Medulla oblongata (tissue), 1 donor: ENCODE measurements around the gene GOT2.
A peak's percentile ranks its signal among the peaks of the same experiment; 100 is the strongest.
"Not testable (repeated sequence)": the region's sequence is repeated elsewhere in the genome, so short reads cannot be mapped to it uniquely, and the experiment has no call there.

Experiments used
- DNase-seq: peaks from one replicate; pipeline ENCODE4 v3.0.0-alpha.2; 2015; ENCODE audit errors: extremely low spot score

GOT2 gene

GRCh38 chr16:58733671-58734458, at the start of gene GOT2:
Gene GOT2, minus strand, starts transcription at chr16:58734316. Its CDS starts 88 bp downstream, at chr16:58734228.
- peak; percentile 80 for DNase-seq

DNA sequence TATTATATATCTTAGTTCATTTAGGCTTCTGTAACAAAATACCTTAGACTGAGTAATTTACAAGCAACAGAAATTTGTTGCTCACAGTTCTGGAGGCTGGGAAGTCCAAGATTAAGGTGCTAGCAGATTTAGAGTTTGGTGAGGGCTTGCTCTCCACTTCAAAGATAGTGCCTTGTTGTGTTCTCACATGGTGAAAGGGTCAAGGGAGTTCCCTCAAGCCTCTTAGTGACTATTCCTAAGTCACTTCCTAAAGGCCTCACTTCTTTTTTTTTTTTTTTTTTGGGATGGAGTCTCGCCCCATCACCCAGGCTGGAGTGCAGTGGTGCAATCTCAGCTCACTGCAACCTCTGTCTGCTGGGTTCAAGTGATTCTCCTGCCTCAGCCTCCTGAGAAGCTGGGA, 45.2 kb upstream of the GOT2 start:
- not testable (repeated sequence) for DNase-seq

GRCh38 chr16:58773870-58774269, 39.8 kb upstream of the GOT2 start:
- no peak for DNase-seq

DNA sequence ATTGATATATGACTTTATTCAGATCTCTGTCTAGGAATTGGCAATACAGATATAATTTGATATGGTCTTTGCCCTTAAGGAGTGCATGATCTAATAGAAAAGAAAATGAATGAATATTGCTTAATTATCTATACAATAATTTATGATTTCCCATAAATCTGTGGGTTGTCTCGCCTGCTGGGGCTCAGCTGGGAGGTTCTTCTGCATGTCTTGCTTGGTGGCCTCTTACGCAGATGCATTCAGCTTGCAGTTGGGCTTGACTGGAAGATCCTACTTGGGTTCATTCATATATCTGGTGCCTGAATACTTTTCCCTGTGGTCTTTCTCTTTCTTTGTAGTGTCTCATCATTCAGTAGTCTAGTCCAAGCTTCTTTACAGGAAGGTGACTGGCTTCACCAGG, 34.0 kb upstream of the GOT2 start:
- no peak for DNase-seq

DNA sequence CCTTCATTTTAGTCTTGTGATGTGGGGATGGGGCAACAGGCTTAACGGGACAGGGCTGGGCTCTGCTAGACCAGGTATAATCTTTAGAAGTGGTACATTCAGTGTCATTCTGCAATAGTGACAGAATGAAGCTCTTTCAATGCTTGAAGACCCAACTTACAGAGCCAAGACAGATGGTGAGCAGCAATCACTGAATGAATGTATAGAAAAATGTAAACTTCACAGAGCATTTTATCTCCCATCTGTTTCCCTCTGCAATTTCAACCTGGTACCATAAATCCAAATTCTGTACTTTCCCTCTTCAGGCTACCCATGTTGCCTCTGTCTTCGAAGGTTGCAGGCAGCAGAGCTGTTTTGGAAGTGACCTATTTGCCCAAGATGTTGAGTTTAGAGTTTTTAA, 33.5 kb upstream of the GOT2 start:
- no peak for DNase-seq

DNA sequence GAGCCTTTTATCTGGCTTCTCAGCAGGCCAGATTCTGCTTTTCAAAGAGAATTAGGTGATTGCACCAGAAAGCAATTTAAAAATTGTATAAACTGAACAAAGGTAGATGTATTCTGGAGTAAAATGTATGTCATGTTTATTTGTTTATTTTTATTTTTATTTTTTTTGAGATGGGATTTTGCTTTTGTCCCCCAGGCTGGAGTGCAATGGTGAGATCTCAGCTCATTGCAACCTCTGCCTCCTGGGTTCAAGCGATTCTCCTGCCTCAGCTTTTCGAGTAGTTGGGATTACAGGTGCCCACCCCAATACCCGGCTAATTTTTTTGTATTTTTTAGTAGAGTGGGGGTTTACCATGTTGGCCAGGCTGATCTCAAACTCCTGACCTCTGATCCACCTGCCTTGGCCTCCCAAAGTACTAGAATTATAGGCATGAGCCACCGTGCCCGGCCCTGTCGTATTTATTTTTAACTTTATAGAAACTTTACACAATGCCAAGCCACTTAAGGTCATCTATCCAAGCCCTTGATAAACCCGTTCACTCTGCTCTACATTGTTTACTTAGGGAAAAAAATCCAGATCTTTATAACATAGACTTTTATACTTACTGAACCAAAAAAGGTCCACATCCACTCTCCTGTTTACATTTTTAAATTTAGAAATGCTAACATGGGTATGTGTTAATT, 22.7 kb upstream of the GOT2 start:
- DNase-seq, result no peak

- DNase-seq, result peak; percentile 88
Measured at GRCh38 chr16:58755989-58756649, 22.0 kb upstream of the GOT2 start.

DNA sequence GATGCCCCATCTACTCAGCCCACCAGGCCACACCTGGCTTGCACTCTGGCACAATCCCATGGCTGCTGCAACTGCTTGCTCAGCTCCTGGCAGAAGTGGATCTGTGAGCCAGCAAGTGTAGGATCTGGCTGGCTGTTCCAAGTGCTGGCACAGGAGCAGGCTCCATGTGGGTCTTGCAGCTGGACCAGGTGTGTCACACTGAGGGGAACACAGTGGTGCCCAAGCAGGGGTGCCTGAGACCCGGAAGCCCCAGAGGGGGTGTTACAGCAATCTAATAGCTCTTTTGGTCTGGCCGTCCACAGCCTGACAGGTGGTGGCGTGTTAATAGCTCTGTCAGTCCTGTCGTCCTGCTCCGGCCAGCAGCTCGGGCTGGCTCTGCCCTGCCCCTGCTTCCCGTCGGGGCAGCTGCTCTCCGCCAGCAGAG, 19.6 kb upstream of the GOT2 start:
- no peak for DNase-seq

GRCh38 chr16:58744497-58744896, 10.4 kb upstream of the GOT2 start:
- no peak for DNase-seq

DNA sequence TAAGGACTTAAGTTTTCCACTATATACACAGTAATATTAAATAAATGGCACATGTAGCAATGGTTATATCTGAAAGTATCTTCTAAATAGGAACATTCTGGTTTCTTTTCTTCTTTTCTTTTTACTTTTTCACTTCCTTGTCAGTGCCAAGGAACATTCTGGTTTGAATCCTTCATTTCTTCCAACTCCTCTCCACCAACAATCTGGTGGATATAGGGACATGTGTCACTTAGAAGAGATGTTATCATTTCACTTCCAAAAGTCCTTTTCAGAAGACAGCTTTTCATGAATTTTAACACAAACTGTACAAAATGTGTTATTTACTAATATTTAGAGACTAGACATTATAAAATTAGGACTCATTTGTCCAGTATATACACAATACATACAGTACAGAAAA, 7.9 kb upstream of the GOT2 start:
- no peak for DNase-seq

- no peak for DNase-seq
Measured at GRCh38 chr16:58741166-58741565, 7.0 kb upstream of the GOT2 start.

DNA sequence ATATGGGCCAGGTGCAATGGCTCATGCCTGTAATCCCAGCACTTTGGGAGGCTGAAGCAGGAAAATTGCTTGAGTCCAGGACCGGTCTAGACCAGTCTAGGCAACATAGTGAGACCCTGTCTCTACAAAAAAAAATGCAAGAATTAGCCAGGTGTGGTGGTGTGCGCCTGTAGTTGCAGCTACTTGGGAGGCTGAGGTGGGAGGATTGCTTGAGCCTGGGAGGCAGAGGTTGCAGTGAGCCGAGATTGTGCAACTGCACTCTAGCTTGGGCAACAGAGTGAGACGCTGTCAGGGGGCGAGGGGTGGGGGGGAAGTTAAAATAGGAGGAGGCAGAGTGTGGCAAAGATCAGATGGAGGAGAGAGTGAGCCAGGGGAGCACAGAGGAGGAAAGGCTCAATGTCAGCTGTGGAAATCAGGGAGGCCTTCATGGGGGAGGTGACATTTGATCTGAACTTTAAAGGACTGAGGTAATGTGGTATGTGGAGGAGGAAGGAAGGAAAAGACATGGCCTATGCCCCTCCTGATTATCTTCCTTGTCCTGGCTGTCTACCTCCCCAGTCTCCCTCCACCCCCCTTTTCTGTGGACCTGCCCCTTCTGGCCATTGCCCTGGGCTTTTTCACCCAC, 4.7 kb upstream of the GOT2 start:
- DNase-seq, result no peak

DNA sequence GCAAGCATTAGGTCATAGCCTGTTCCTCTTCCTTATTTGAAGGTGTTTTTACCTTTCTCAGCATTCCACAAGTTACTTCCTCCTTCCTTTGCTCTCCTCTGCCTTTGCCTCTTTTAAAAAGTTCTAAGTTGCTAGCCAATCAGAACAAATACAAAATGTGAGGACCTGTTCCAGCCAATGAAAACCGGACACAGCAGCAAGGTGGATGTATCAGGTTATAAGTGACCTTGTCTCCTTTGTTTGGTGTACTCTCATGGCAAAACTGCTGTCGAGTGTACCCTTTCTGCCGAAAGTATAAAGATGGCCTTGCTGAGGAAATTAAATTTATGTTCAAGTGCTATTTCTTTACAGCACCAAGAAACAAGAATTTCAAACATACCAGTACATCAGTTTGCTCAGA, 2.2 kb upstream of the GOT2 start:
- DNase-seq, result not testable (repeated sequence)

DNA sequence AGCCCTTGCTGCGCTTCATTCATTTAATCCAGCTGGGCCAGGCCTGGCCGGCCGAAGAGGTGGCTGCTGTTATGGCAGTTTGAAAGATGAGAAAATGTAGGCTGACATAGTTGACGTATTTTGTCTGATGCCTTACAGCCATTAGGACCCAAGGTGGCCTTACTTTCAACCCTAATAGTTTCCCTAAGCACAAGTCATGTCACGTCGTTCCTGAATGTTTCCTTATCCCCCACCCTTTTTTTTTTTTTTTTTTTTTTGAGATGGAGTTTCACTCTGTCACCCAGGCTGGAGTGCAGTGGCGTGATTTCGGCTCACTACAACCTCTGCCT, 307 bp upstream of the GOT2 start:
- no peak for DNase-seq

DNA sequence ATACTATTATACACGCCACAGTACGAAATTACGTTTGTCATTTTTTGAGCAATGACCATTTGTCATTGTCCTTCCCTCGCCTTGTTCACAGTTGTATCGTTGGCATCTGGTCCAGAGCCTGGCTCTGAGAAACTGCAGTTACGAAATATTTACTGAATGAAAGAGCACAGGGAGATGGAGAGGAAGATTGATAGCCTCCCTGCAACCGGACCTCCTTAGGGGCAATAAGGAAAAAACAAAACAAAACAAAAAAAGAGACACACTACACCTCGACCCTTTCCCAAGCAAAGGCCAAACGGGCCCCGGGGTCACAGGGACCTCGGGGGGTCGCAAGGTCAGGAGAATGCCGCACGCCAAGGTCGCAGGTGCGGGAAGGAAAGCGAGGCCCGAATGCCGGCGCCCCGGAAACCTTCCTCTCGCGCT, 857 bp downstream of the GOT2 start:
- DNase-seq, result no peak

DNA sequence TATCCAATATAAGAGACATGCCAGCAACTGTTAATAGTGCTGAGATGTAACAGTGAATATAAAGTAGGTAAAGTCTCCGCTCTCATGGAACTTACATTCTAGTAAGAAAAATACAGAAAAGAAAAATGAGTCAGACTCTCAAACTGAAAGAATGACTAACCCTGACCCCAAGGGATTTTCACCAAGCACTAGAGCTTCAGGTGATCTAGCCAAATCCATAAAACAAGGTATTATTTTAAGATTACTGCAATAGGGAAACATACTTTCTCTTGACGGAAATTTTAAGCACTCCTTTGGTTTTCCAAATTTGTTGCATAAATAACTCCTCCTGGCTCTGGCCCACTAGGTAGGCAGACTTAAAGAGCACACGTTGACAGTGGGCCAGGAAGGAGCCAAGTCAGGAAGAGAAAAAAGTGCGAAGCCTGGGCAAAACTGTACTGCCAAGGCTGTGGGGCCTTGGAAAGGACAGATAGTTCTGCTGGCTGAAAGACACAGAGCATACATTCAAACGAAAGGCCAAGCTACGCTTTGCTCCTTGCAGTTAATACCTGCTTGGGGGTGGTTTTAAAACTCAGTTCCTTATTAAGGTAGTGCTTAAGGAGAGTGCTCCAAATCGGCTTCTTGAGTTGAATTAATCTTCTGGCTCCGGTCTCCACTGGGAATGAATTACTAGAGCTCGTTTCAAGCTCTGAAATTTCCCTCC, 1.4 kb downstream of the GOT2 start:
- peak; percentile 31 for DNase-seq

DNA sequence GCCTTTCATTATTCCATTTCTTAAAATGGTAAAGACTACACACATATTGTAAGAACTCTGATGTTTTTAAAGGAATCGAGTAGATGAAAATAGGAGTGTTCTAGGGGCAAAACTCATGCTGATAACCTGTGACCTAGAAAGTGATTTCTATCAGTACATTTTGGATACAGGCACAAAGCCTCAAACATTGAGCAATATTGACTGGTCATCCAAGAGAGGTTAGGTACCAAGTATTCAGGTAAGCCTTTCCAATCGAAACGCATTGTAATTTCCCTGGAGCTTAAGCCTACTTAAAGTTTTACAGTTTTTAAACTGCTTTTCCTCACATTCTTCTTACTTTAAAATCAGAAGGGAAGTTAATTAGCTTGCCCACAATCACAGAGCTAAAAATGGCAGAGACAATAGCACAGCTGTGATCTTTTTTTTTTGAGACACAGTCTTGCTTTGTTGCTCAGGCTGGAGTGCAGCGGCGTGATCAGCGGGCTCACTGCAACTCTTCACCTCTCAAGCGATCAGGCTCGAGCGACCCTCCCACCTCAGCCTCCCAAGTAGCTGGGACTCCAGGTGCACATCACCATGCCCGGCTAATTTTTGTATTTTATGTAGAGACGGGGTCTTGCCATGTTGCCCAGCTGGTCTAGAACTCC, 3.3 kb downstream of the GOT2 start:
- peak; percentile 56 for DNase-seq

DNA sequence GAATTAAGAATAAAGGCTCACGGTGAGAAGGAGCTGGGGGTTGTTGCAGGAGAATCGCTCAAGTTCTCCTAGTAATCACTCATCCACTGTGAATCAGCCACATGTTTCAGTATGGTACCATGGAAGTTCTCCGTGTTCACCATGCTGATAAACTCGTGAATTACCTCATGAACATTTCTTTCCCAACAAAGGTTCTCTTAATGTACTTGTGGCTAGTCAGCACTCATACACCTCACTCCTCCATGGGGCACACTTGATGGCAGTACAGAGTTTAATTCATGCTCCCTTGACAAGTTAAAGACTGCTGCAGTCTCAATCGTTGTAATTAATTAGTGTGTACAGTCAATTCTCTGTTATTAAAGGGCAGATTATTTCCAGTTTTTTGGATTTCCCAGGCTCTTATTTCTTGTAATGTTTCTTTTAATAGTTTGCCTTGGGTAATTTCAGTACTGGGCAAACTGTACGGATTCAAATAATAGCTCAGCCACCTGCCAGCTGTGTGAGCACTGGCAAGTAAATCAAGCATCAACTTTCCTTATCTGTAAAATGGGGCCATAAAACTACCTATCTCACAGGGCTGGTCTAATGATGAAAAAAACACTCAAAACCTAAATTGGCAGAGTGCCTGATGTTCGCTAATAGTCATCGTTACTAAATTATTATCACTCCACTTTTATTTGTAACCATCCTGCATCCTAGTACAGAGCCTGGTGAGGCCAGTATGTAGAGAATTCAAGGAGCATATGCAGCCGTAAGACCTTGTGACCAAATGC, 6.1 kb downstream of the GOT2 start:
- DNase-seq, result no peak

- no peak for DNase-seq
Measured at GRCh38 chr16:58727028-58727781, 6.9 kb downstream of the GOT2 start.

DNA sequence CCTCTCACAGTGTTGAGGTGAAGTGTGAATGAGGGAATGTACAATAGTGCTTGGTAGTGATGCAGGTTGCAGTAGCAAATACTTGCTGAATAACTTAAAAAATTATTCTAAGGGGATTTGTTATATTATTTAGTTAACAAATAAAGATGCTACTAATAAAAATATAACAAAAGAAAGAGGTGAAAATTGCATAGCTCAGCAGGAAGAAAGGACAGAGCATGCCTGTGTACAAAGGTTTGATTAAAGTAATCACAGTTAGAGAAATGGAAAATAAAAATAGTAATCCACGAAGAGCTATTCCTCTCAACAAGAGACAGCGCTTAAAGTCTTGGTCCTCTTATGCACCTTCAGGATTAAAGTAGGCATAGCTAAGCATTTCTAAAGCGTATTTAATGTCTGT, 11.0 kb downstream of the GOT2 start:
- DNase-seq, result no peak
